Heart right ventricle (tissue), 16 donors: ENCODE results near the gene NIPA2. TPM values are rescaled to one million over a fixed set of nuclear protein-coding genes. Genes with fewer than 3 reads are reported as not detected.
A peak's percentile ranks its signal among the peaks of the same experiment; 100 is the strongest.

Experiments used
- ATAC-seq, 8 donors: fragments of 200-7000 bp; cut with Tn5 transposase; one replicate each; pipeline ENCODE4 v1.9.1; 2020; ENCODE audit warnings: mild to moderate bottlenecking in 8 of 8, moderate library complexity in 8 of 8, moderate number of reproducible peaks in 1 of 8
- DNase-seq, 2 donors: peaks; one replicate each; pipeline ENCODE4 v3.0.0-alpha.2; 2020
- H3K27ac ChIP-seq, 10 donors: fragments of 200-600 bp; sonication (generic) in 2 of 10; one replicate each; pipeline versions ENCODE4 v1.5.0 to v1.8.0; 2020 to 2022; ENCODE audit warnings: mild to moderate bottlenecking in 3 of 10
- H3K27me3 ChIP-seq, 7 donors: fragments of 200-600 bp; one replicate each; pipeline ENCODE4 v1.8.0; 2021 to 2022; ENCODE audit warnings: mild to moderate bottlenecking in 2 of 7
- H3K36me3 ChIP-seq, 9 donors: fragments of 200-600 bp; sonication (generic) in 1 of 9; one replicate each; pipeline versions ENCODE4 v1.5.0 to v1.8.0; 2020 to 2022; ENCODE audit warnings: mild to moderate bottlenecking in 2 of 9
- H3K4me1 ChIP-seq, 9 donors: fragments of 200-600 bp; sonication (generic) in 1 of 9; one replicate each; pipeline versions ENCODE4 v1.5.0 to v1.8.0; 2020 to 2022; ENCODE audit warnings: mild to moderate bottlenecking in 4 of 9
- H3K4me3 ChIP-seq, 10 donors: fragments of 200-600 bp; sonication (generic) in 2 of 10; one replicate each; pipeline versions ENCODE4 v1.5.0 to v1.8.0; 2020 to 2022; ENCODE audit warnings: mild to moderate bottlenecking in 7 of 10, moderate library complexity in 2 of 10
- H3K9me3 ChIP-seq, 11 donors: fragments of 200-600 bp in 10 of 11; sonication (generic) in 2 of 11; one replicate each; pipeline versions ENCODE4 v1.5.0 to v1.8.0; 2013 to 2022; ENCODE audit warnings: mild to moderate bottlenecking in 2 of 11, control low read depth in 1 of 11, moderate library complexity in 1 of 11
- CTCF ChIP-seq, 9 donors: fragments of 200-600 bp; sonication (generic) in 2 of 9; IDR thresholded peaks; one replicate each; pipeline versions ENCODE4 v1.5.0 to v1.8.0; 2021 to 2022; ENCODE audit warnings: antibody characterized with exemption in 9 of 9, mild to moderate bottlenecking in 5 of 9, moderate library complexity in 1 of 9
- WGBS, 2 donors: extraction: QIAGEN DNeasy Blood & Tissue Kit; methylation state at CpG; one replicate each; pipeline ENCODE4 v1.1.7; 2013; ENCODE audit warnings: inconsistent platforms in 1 of 2; 5-methylcytosine and 5-hydroxymethylcytosine counted together
- intact Hi-C, 10 donors: fragments of 100-400 bp; cut with DNase I; formaldehyde crosslinking; loops; one replicate each; pipeline versions ENCODE4 v1.11.1 to v1.14.2; 2022
- polyA plus RNA-seq, 2 donors: library from polyadenylated mRNA; stranded (reverse); fragments of 200-250 nt; gene quantifications; one replicate each; pipeline ENCODE4 v1.2.3, GENCODE V29; 2013
- total RNA-seq, 10 donors: library from RNA; stranded (reverse); fragmentation: NEBNext Ultra II Directional in 3 of 10; extraction: Animal tissue kit (Norgen Biotek cat#: 25700) in 3 of 10; gene quantifications; one replicate each; pipeline versions ENCODE4 v1.2.1 to v1.2.4, GENCODE V29; 2021 to 2023
- donor health status: Arrhythmogenic right ventricular cardiomyopathy.
- donor health status: ischemic (EF 13 %, LVEDD 7.1; RV severe dilation, severe dysfunction).
- donor health status: healthy with polysubstance abuse.
- donor health status: DM: no; HTN: yes; CAD: no.
- donor health status: DM: no; HTN: no; CAD: no.
- donor health status: ischemic (EF 25% LVEDD 6.9; RV normal size, moderate dysfunction).
- donor health status: ischemic (EF 25% LVEDD 5.7; RV mildly dilated, moderate dysfunction).
- donor health status: healthy.
- donor health status: DM: yes; HTN: yes; CAD: no.
- donor health status: Ischemic cardiomyopathy.
- donor health status: ischemic (EF 35%, LVEDD 5.7; RV mildly dilated, moderate dysfunction).
- donor health status: nonischemic (EF 11% LVEDD 7.7; RV severe dilation, severe dysfunction).
- donor health status: DM: yes; HTN: yes; CAD: no.
- donor health status: PGD.
- donor health status: ischemic (EF 29% LVEDD 5.4; RV normal size, mild dysfunction).
- donor health status: nonischemic (EF 23%, LVEDD 6.1; RV moderate dilation, normal function).

Gene NIPA2
- total and polyA plus RNA-seq, 12 donors = 4.7 to 30.3 (median 19.3) TPM

GRCh38 chr15:22884344-22884743, 45.9 kb downstream of the NIPA2 start:
- WGBS, 2 donors = 67 to 76% methylated on average over 1 of the region's 1 CpG
- H3K27me3 ChIP-seq = no peaks in the 10 kb centered on the region
- intact Hi-C loops = loop anchor here in 1 of 10 donors (10.0 kb wide), 1 partner anchor 60 kb away; no protein-coding TSS in a partner anchor
- H3K9me3 ChIP-seq = no peaks in the 10 kb centered on the region
- H3K4me1 ChIP-seq = peaks cover 0 to 11% (median 0%) of the 10 kb centered on the region in 9 donors
- H3K4me3 ChIP-seq = no peak overlapping the region
- DNase-seq = no peak
- H3K36me3 ChIP-seq = peaks cover 0 to 94% (median 28%) of the 10 kb centered on the region in 9 donors
- ATAC-seq = no peak
- TF ChIP-seq CTCF (IDR thresholded peaks at IDR 0.05) = peak in 2 of 9 donors; percentile 17 to 28
- H3K27ac ChIP-seq = no peak overlapping the region

- 96 to 97% methylated on average over 6 of the region's 6 CpGs for WGBS, 2 donors
- intact Hi-C loops = loop anchor here in 1 of 10 donors (10.0 kb wide), 1 partner anchor 60 kb away; no protein-coding TSS in a partner anchor
These were observed 46.7 kb downstream of the NIPA2 start for GRCh38 chr15:22885120-22885519.

GRCh38 chr15:22887157-22887951, 48.9 kb downstream of the NIPA2 start:
- Histone ChIP-seq H3K36me3 (peaks cover 0 to 93% (median 15%) of the 10 kb centered on the region in 9 donors), H3K4me1 (peaks cover 0 to 11% (median 0%) of the 10 kb centered on the region in 9 donors), H3K27me3 (no peaks in the 10 kb centered on the region), H3K9me3 (no peaks in the 10 kb centered on the region), H3K4me3 (no peak overlapping the region), H3K27ac (no peak overlapping the region)
- intact Hi-C loops = loop anchor here in 1 of 10 donors (10.0 kb wide), 1 partner anchor 57 kb away; no protein-coding TSS in a partner anchor
- no peak for TF ChIP-seq CTCF (IDR thresholded peaks at IDR 0.05)
- 69 to 75% methylated on average over 14 of the region's 14 CpGs for WGBS, 2 donors
- ATAC-seq (peak in 6 of 8 donors; percentile 20 to 54 (median 40)), DNase-seq (peak in 1 of 2 donors; percentile 30)

More at GRCh38 chr15:22885120-22885519, 46.7 kb downstream of the NIPA2 start:
- DNase-seq (no peak), ATAC-seq (no peak)
- Histone ChIP-seq H3K4me1 (peaks cover 0 to 11% (median 0%) of the 10 kb centered on the region in 9 donors), H3K36me3 (peaks cover 0 to 94% (median 26%) of the 10 kb centered on the region in 9 donors), H3K9me3 (no peaks in the 10 kb centered on the region), H3K4me3 (no peak overlapping the region), H3K27me3 (no peaks in the 10 kb centered on the region), H3K27ac (no peak overlapping the region)
- TF ChIP-seq CTCF (IDR thresholded peaks at IDR 0.05) = no peak

GRCh38 chr15:22888120-22888859, 49.8 kb downstream of the NIPA2 start:
- Histone ChIP-seq H3K27me3 (no peaks in the 10 kb centered on the region), H3K27ac (peak overlapping the region in 1 of 10 donors; percentile 0), H3K4me1 (peaks cover 0 to 11% (median 0%) of the 10 kb centered on the region in 9 donors), H3K36me3 (peaks cover 0 to 93% (median 19%) of the 10 kb centered on the region in 9 donors), H3K4me3 (no peak overlapping the region), H3K9me3 (no peaks in the 10 kb centered on the region)
- 86 to 89% methylated on average over 9 of the region's 9 CpGs for WGBS, 2 donors
- DNase-seq = no peak
- TF ChIP-seq CTCF (IDR thresholded peaks at IDR 0.05) = no peak
- peak in 7 of 8 donors; percentile 59 to 76 (median 63) for ATAC-seq
- intact Hi-C loops = loop anchor here in 1 of 10 donors (10.0 kb wide), 1 partner anchor 57 kb away; no protein-coding TSS in a partner anchor
